DOHH2 (cell line): Measurements from ENCODE around the gene RNF19B.

ENCODE experiments used
- CTCF ChIP-seq: fragments of 200-600 bp; sonication (generic); IDR thresholded peaks from one replicate; pipeline ENCODE4 v1.5.1; 2014; ENCODE audit warnings: antibody characterized with exemption, mild to moderate bottlenecking, low read depth, low read length; ENCODE audit not compliant: poor library complexity, severe bottlenecking
- EZH2phosphoT487 ChIP-seq: fragments of 200-600 bp; sonication (generic); IDR thresholded peaks from 2 replicates; pipeline ENCODE4 v1.6.1; 2017; ENCODE audit warnings: borderline replicate concordance, mild to moderate bottlenecking, antibody characterized with exemption, low read length, moderate library complexity, mixed read lengths

- no peak for TF ChIP-seq CTCF
- TF ChIP-seq EZH2phosphoT487 = no peak
Observed at GRCh38 chr1:32944180-32944579, 20.4 kb downstream of the RNF19B start.
